SK-N-SH (cell line): ENCODE results near the gene EFEMP2. TPM values are rescaled to one million over a fixed set of nuclear protein-coding genes. Genes with fewer than 3 reads are reported as not detected.

Experiments
- CTCF ChIA-PET: fragments of 300-600, 350-600 bp; formaldehyde crosslinking; extraction: SDS; loops from one replicate; lab custom pipeline; 2021; lab: Yijun Ruan, JAX
- POLR2A ChIA-PET: fragments of 350-600 bp; sonication (Branson Sonifier 250); formaldehyde crosslinking; extraction: SDS; loops from one replicate; lab custom pipeline; 2020; ENCODE audit warnings: antibody characterized with exemption, inconsistent platforms; lab: Yijun Ruan, JAX
- DNase-seq: peaks from one replicate; pipeline ENCODE4 v3.0.0; 2012
- H2AFZ ChIP-seq: fragments of 200-600 bp; sonication (generic); 2 replicates; pipeline ENCODE4 v1.8.1; 2016; ENCODE audit warnings: antibody characterized with exemption, mild to moderate bottlenecking, low read depth
- H3F3A ChIP-seq: fragments of 200-600 bp; sonication (generic); replicated peaks from 2 replicates; pipeline ENCODE3; 2016; ENCODE audit warnings: antibody characterized with exemption, mild to moderate bottlenecking; ENCODE audit not compliant: insufficient read depth
- H3K27ac ChIP-seq, 2 experiments: fragments of 200-500 bp in 1 of 2; fragments of 200-600 bp in 1 of 2; sonication (Bioruptor generic) in 1 of 2; sonication (generic), shearing (Covaris generic) in 1 of 2; 2 replicates each; pipeline versions ENCODE4 v1.5.1 to v1.6.1; 2014 to 2016; ENCODE audit warnings: low read depth in 2 of 2, inconsistent platforms in 1 of 2, low read length in 1 of 2, mild to moderate bottlenecking in 1 of 2, mixed read lengths in 1 of 2
- H3K27me3 ChIP-seq: fragments of 200-600 bp; sonication (generic), shearing (Covaris generic); 2 replicates; pipeline ENCODE4 v1.6.1; 2016; ENCODE audit warnings: mixed run types; ENCODE audit not compliant: insufficient read depth
- H3K36me3 ChIP-seq, 2 experiments: fragments of 200-500 bp in 1 of 2; fragments of 200-600 bp in 1 of 2; sonication (Bioruptor generic) in 1 of 2; sonication (generic) in 1 of 2; replicated peaks in 1 of 2; 2 replicates each; pipeline versions ENCODE3 to v1.5.1; 2014 to 2016; ENCODE audit warnings: low read length in 1 of 2, mild to moderate bottlenecking in 1 of 2; ENCODE audit not compliant: insufficient read depth in 2 of 2, control insufficient read depth in 1 of 2
- H3K4me1 ChIP-seq, 2 experiments: fragments of 200-500 bp in 1 of 2; fragments of 200-600 bp in 1 of 2; sonication (Bioruptor generic) in 1 of 2; sonication (generic), shearing (Covaris generic) in 1 of 2; 2 replicates each; pipeline versions ENCODE4 v1.5.1 to v1.6.1; 2014 to 2016; ENCODE audit warnings: low read depth in 1 of 2, low read length in 1 of 2, mixed run types in 1 of 2; ENCODE audit not compliant: insufficient read depth in 2 of 2, control insufficient read depth in 1 of 2
- H3K4me2 ChIP-seq: fragments of 200-600 bp; sonication (generic), shearing (Covaris generic); 2 replicates; pipeline ENCODE4 v1.6.1; 2017; ENCODE audit warnings: mixed run types
- H3K4me3 ChIP-seq, 2 experiments: fragments of 200-500 bp in 1 of 2; fragments of 200-600 bp in 1 of 2; sonication (Bioruptor generic) in 1 of 2; sonication (generic), shearing (Covaris generic) in 1 of 2; 2 replicates each; pipeline versions ENCODE4 v1.5.1 to v1.8.1; 2014 to 2016; ENCODE audit warnings: low read depth in 2 of 2, inconsistent platforms in 1 of 2, low read length in 1 of 2, mild to moderate bottlenecking in 1 of 2, mixed read lengths in 1 of 2, moderate library complexity in 1 of 2
- H3K79me2 ChIP-seq: fragments of 200-600 bp; sonication (generic); 2 replicates; pipeline ENCODE4 v1.8.1; 2017; ENCODE audit warnings: mild to moderate bottlenecking; ENCODE audit not compliant: insufficient read depth
- H3K9ac ChIP-seq: fragments of 200-600 bp; sonication (generic); 2 replicates; pipeline ENCODE4 v1.6.1; 2017; ENCODE audit warnings: mixed run types
- H3K9me2 ChIP-seq: fragments of 200-600 bp; sonication (generic); 2 replicates; pipeline ENCODE4 v1.6.1; 2017; ENCODE audit warnings: mixed run types
- H3K9me3 ChIP-seq: fragments of 200-600 bp; sonication (generic); 2 replicates; pipeline ENCODE4 v1.6.1; 2017; ENCODE audit warnings: mixed run types, mild to moderate bottlenecking, moderate library complexity
- H4K20me1 ChIP-seq: fragments of 200-600 bp; sonication (generic); 2 replicates; pipeline ENCODE4 v1.6.1; 2017; ENCODE audit warnings: mild to moderate bottlenecking, mixed run types; ENCODE audit not compliant: insufficient read depth
- ELF1 ChIP-seq: IDR thresholded peaks from 2 replicates; pipeline ENCODE4 v1.4.0; 2012
- EZH2phosphoT487 ChIP-seq: fragments of 200-600 bp; sonication (generic); IDR thresholded peaks from 2 replicates; pipeline ENCODE4 v1.6.1; 2017; ENCODE audit warnings: low read depth, mixed run types, mild to moderate bottlenecking, antibody characterized with exemption, moderate library complexity, borderline replicate concordance
- FOXJ3 ChIP-seq: sonication (generic); formaldehyde crosslinking; IDR thresholded peaks from 2 replicates; pipeline ENCODE4 v1.5.1; 2020; ENCODE audit warnings: mild to moderate bottlenecking, missing genetic modification reagents
- FOXM1 ChIP-seq: IDR thresholded peaks from 2 replicates; pipeline ENCODE4 v1.4.0; 2012; ENCODE audit warnings: low read depth, mild to moderate bottlenecking
- GABPA ChIP-seq: IDR thresholded peaks from 2 replicates; pipeline ENCODE4 v1.4.0; 2012; ENCODE audit warnings: low read depth, mild to moderate bottlenecking
- JUND ChIP-seq: IDR thresholded peaks from 2 replicates; pipeline ENCODE4 v1.4.0; 2012
- MEF2A ChIP-seq: IDR thresholded peaks from 2 replicates; pipeline ENCODE4 v1.4.0; 2012; ENCODE audit warnings: low read depth, borderline replicate concordance
- NRF1 ChIP-seq: IDR thresholded peaks from 2 replicates; pipeline ENCODE4 v1.6.1; 2012; ENCODE audit warnings: low read depth, mild to moderate bottlenecking, low read length
- RCOR1 ChIP-seq: fragments of 150-350 bp; IDR thresholded peaks from 2 replicates; pipeline ENCODE4 v1.6.1; 2017; ENCODE audit warnings: antibody characterized with exemption, low read length
- RFX5 ChIP-seq: IDR thresholded peaks from 2 replicates; pipeline ENCODE4 v1.6.1; 2012; ENCODE audit warnings: mild to moderate bottlenecking, improper control_type of control experiment, low read length
- YY1 ChIP-seq: IDR thresholded peaks from 2 replicates; pipeline ENCODE4 v1.4.0; 2012; ENCODE audit warnings: low read depth, mild to moderate bottlenecking
- WGBS: methylation state at CpG from one replicate; pipeline ENCODE4 v1.1.6; 2017; ENCODE audit warnings: low lambda C conversion rate; 5-methylcytosine and 5-hydroxymethylcytosine counted together
- polyA plus RNA-seq, 3 experiments: library from polyadenylated mRNA; depleted of rRNA; stranded (reverse); fragments of >200 nt; gene quantifications; 2 replicates each; pipeline ENCODE4 v1.2.3, GENCODE V29; 2012
- TF ChIP-seq, protein P1 (sequence below): fragments of 200-600 bp; sonication (generic); IDR thresholded peaks from 2 replicates; pipeline ENCODE4 v1.6.1; 2017; ENCODE audit warnings: antibody characterized with exemption, mild to moderate bottlenecking, moderate library complexity
- TF ChIP-seq, protein P2 (sequence below): IDR thresholded peaks from 2 replicates; pipeline ENCODE4; 2012
- TF ChIP-seq, protein P3 (sequence below): IDR thresholded peaks from 2 replicates; pipeline ENCODE4 v1.4.0; 2012; ENCODE audit warnings: low read depth
- TF ChIP-seq, protein P4 (sequence below): fragments of 150-350 bp; IDR thresholded peaks from 2 replicates; pipeline ENCODE4 v1.6.1; 2017; ENCODE audit warnings: antibody characterized with exemption, low read length, low read depth, borderline replicate concordance

Gene EFEMP2
- polyA plus RNA-seq, 1 of the 3 experiments (the other 2 are of a cell fraction) = 203 TPM

DNA sequence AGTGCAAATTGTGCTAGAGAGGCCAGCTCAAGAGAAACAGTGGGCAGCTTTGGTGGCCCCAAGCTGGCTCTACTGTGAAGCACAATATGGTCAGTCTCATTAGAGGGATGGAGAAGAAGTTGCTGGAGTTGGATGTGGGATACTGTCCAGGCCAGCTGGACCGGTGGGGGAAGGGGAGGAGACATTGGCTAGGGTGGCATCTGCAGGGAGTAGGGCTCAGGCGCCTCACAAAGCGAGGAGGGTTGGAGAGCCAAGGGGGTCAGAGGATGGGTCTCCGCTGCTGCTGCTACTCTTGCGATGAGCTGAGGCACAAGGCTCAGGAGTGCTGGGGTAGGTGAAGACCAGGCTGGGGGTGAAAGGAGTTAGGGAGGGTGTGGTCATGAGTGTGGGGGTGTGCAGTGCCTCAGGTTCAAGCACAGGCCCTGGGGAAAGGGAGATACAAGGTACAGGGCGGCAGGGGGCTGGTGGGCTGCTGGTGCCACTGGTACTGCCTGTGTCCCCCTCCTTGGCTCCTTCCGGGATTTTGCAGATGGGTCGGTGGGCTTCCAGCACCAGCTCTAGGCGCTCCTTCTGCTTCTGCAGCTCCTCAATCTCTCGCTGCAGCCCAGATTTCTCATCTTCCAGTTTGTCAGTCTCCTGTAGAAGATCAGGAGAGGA lies 20.2 kb upstream of the EFEMP2 start:
- no peaks in the 10 kb centered on the region for H3K9me3 ChIP-seq
- ChIA-PET POLR2A (interaction anchor here (0.6 kb wide), 1 partner anchor 75 kb away, joined by 3 read pairs; no protein-coding TSS in a partner anchor), CTCF (interaction anchor here (0.6 to 15.2 kb wide), 8 partner anchors 8 to 123 kb away, joined by 3 to 374 read pairs (median 12); partner anchors contain the start of genes CFL1, EFEMP2 and MUS81)
- peaks cover 68% of the 10 kb centered on the region for H3K79me2 ChIP-seq
- no peaks in the 10 kb centered on the region for H3K27me3 ChIP-seq
- TF ChIP-seq, protein P1, sequence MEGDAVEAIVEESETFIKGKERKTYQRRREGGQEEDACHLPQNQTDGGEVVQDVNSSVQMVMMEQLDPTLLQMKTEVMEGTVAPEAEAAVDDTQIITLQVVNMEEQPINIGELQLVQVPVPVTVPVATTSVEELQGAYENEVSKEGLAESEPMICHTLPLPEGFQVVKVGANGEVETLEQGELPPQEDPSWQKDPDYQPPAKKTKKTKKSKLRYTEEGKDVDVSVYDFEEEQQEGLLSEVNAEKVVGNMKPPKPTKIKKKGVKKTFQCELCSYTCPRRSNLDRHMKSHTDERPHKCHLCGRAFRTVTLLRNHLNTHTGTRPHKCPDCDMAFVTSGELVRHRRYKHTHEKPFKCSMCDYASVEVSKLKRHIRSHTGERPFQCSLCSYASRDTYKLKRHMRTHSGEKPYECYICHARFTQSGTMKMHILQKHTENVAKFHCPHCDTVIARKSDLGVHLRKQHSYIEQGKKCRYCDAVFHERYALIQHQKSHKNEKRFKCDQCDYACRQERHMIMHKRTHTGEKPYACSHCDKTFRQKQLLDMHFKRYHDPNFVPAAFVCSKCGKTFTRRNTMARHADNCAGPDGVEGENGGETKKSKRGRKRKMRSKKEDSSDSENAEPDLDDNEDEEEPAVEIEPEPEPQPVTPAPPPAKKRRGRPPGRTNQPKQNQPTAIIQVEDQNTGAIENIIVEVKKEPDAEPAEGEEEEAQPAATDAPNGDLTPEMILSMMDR = no peak
- TF ChIP-seq, protein P2, sequence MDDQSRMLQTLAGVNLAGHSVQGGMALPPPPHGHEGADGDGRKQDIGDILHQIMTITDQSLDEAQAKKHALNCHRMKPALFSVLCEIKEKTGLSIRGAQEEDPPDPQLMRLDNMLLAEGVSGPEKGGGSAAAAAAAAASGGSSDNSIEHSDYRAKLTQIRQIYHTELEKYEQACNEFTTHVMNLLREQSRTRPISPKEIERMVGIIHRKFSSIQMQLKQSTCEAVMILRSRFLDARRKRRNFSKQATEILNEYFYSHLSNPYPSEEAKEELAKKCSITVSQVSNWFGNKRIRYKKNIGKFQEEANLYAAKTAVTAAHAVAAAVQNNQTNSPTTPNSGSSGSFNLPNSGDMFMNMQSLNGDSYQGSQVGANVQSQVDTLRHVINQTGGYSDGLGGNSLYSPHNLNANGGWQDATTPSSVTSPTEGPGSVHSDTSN = no peak
- TF ChIP-seq ELF1 (no peak), JUND (no peak), GABPA (no peak), EZH2phosphoT487 (no peak), YY1 (no peak), FOXM1 (no peak), RCOR1 (no peak), MEF2A (no peak), RFX5 (no peak), FOXJ3 (CRISPR knock-in tag) (no peak), NRF1 (no peak)
- TF ChIP-seq, protein P3, sequence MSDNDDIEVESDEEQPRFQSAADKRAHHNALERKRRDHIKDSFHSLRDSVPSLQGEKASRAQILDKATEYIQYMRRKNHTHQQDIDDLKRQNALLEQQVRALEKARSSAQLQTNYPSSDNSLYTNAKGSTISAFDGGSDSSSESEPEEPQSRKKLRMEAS = no peak
- TF ChIP-seq, protein P4, sequence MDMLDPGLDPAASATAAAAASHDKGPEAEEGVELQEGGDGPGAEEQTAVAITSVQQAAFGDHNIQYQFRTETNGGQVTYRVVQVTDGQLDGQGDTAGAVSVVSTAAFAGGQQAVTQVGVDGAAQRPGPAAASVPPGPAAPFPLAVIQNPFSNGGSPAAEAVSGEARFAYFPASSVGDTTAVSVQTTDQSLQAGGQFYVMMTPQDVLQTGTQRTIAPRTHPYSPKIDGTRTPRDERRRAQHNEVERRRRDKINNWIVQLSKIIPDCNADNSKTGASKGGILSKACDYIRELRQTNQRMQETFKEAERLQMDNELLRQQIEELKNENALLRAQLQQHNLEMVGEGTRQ = no peak
- DNase-seq = no peak
- peaks cover 70% of the 10 kb centered on the region for H4K20me1 ChIP-seq
- H3F3A ChIP-seq = peaks cover 93% of the 10 kb centered on the region
- WGBS = 87% methylated on average over 8 of the region's 10 CpGs
- H3K9ac ChIP-seq = peak overlapping the region; percentile 76; the same call in 1 of the 2 replicates
- H3K4me1 ChIP-seq = peaks cover 39 to 52% of the 10 kb centered on the region in 2 experiments
- peak overlapping the region; percentile 98 for H3K4me2 ChIP-seq
- no peak overlapping the region for H3K4me3 ChIP-seq
- peaks cover 0 to 42% of the 10 kb centered on the region in 2 experiments for H3K36me3 ChIP-seq
- peak overlapping the region in 1 of 2 experiments; percentile 94; a peak in 2 of 4 replicates for H3K27ac ChIP-seq
- H2AFZ ChIP-seq = no peak overlapping the region
- H3K9me2 ChIP-seq = no peaks in the 10 kb centered on the region
